Measurements from ENCODE around the gene SF3B4.

DNA sequence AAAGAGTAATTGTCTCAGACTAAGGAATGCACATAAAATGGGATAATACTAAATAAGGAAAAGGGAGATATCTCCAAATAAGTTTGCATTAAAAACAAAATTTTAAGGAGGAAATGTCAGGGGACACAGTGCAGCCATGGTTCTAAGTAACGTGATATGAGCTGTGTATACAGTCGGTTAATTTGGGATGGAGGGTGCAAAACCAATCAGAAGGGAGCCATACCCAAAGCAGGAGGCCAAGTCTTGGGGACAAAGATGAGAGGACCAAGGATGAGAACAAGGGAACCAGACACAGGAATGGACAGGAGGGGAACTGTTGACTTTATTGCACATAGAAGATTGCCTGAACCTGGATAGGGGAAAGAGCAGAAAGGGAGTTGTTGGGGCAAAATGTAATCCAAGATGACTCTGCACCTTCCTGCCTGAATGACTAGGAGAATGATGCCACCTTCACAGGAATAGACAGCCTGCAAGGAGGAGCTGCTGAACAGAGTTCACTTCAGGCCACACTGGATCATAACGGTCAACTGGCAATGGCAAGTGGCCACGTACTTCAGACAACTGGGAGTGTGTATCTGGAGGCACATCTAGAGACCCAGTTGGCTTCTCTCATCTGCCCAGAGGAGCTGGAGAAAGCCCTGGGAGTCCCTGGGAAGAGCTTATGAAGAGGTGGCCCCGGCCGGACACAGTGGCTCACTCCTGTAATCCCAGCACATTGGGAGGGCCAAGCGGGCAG lies 50.2 kb downstream of the SF3B4 start:
- TF ChIP-seq, protein P1, sequence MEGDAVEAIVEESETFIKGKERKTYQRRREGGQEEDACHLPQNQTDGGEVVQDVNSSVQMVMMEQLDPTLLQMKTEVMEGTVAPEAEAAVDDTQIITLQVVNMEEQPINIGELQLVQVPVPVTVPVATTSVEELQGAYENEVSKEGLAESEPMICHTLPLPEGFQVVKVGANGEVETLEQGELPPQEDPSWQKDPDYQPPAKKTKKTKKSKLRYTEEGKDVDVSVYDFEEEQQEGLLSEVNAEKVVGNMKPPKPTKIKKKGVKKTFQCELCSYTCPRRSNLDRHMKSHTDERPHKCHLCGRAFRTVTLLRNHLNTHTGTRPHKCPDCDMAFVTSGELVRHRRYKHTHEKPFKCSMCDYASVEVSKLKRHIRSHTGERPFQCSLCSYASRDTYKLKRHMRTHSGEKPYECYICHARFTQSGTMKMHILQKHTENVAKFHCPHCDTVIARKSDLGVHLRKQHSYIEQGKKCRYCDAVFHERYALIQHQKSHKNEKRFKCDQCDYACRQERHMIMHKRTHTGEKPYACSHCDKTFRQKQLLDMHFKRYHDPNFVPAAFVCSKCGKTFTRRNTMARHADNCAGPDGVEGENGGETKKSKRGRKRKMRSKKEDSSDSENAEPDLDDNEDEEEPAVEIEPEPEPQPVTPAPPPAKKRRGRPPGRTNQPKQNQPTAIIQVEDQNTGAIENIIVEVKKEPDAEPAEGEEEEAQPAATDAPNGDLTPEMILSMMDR (IDR thresholded peaks at IDR 0.05; ENCODE audit: low read length) = no peak
- no peak for TF ChIP-seq EZH2 (IDR thresholded peaks at IDR 0.05; ENCODE audit: borderline replicate concordance, low read length)

All from OCI-LY1 (cell line).